Measurements from ENCODE around the gene NIPAL3. TPM values are rescaled to one million over a fixed set of nuclear protein-coding genes. Genes with fewer than 3 reads are reported as not detected.
"Not testable (repeated sequence)": the region's sequence is repeated elsewhere in the genome, so short reads cannot be mapped to it uniquely, and the experiment has no call there.

NIPAL3 gene
- total RNA-seq, 1 donor from 2014 or later: 25.4 TPM

- DNase-seq: no peak
These were observed 9.8 kb downstream of the NIPAL3 start for GRCh38 chr1:24425441-24425840.

GRCh38 chr1:24425922-24426321 lies 10.3 kb downstream of the NIPAL3 start:
- DNase-seq: no peak

- no peak for DNase-seq
These were observed 11.3 kb downstream of the NIPAL3 start for GRCh38 chr1:24426744-24427544.

- DNase-seq: no peak
These were observed 11.9 kb downstream of the NIPAL3 start for GRCh38 chr1:24427545-24427862.

GRCh38 chr1:24435782-24436365 lies 20.3 kb downstream of the NIPAL3 start:
- no peak for DNase-seq

- DNase-seq: no peak
These were observed 22.2 kb downstream of the NIPAL3 start for GRCh38 chr1:24437631-24438396.

- no peak for DNase-seq
These were observed 22.9 kb downstream of the NIPAL3 start for GRCh38 chr1:24438423-24438901.

GRCh38 chr1:24440436-24440835 lies 24.8 kb downstream of the NIPAL3 start:
- DNase-seq: no peak

- no peak for DNase-seq
These were observed 25.9 kb downstream of the NIPAL3 start for GRCh38 chr1:24441480-24441879.

GRCh38 chr1:24441996-24442668 lies 26.5 kb downstream of the NIPAL3 start:
- DNase-seq: no peak

GRCh38 chr1:24442764-24443163 lies 27.2 kb downstream of the NIPAL3 start:
- DNase-seq: no peak

GRCh38 chr1:24443241-24443656 lies 27.6 kb downstream of the NIPAL3 start:
- DNase-seq: no peak

GRCh38 chr1:24446446-24446845 lies 30.8 kb downstream of the NIPAL3 start:
- not testable (repeated sequence) for DNase-seq

GRCh38 chr1:24450316-24450715 lies 34.7 kb downstream of the NIPAL3 start:
- DNase-seq: no peak

GRCh38 chr1:24450857-24451397 lies 35.3 kb downstream of the NIPAL3 start:
- DNase-seq: no peak

- no peak for DNase-seq
These were observed 36.1 kb downstream of the NIPAL3 start for GRCh38 chr1:24451746-24452145.

GRCh38 chr1:24452922-24453485 lies 37.4 kb downstream of the NIPAL3 start:
- DNase-seq: no peak

GRCh38 chr1:24454673-24455072 lies 39.1 kb downstream of the NIPAL3 start:
- no peak for DNase-seq

- DNase-seq: no peak
These were observed 39.7 kb downstream of the NIPAL3 start for GRCh38 chr1:24455272-24455671.

- no peak for DNase-seq
These were observed 42.3 kb downstream of the NIPAL3 start for GRCh38 chr1:24457866-24458265.

- no peak for DNase-seq
These were observed 44.1 kb downstream of the NIPAL3 start for GRCh38 chr1:24459551-24460266.

- DNase-seq: not testable (repeated sequence)
These were observed 46.5 kb downstream of the NIPAL3 start for GRCh38 chr1:24462128-24462527.

All from dermis blood vessel endothelial cell (primary cell).